ENCODE results near the gene REEP1.
"Not testable (repeated sequence)": the region's sequence is repeated elsewhere in the genome, so short reads cannot be mapped to it uniquely, and the experiment has no call there.

Gene REEP1

GRCh38 chr2:86224645-86225355, 112.6 kb downstream of the REEP1 start:
- DNase-seq (ENCODE audit: low read depth): no peak

GRCh38 chr2:86223927-86224560, 113.4 kb downstream of the REEP1 start:
- DNase-seq (ENCODE audit: low read depth): no peak

GRCh38 chr2:86223140-86223926, 114.1 kb downstream of the REEP1 start:
- no peak for DNase-seq (ENCODE audit: low read depth)

- peak; percentile 26 for DNase-seq (ENCODE audit: low read depth)
Measured at GRCh38 chr2:86221066-86221684, 116.3 kb downstream of the REEP1 start.

GRCh38 chr2:86219896-86220295, 117.5 kb downstream of the REEP1 start:
- DNase-seq (ENCODE audit: low read depth): no peak

- no peak for DNase-seq (ENCODE audit: low read depth)
Measured at GRCh38 chr2:86218124-86218523, 119.3 kb downstream of the REEP1 start.

GRCh38 chr2:86216575-86217555, 120.6 kb downstream of the REEP1 start:
- no peak for DNase-seq (ENCODE audit: low read depth)

GRCh38 chr2:86214503-86214832, 123.0 kb downstream of the REEP1 start:
- DNase-seq (ENCODE audit: low read depth): no peak

GRCh38 chr2:86213699-86214502, 123.5 kb downstream of the REEP1 start:
- no peak for DNase-seq (ENCODE audit: low read depth)

GRCh38 chr2:86213056-86213455, 124.4 kb downstream of the REEP1 start:
- no peak for DNase-seq (ENCODE audit: low read depth)

GRCh38 chr2:86211796-86212188, 125.6 kb downstream of the REEP1 start:
- no peak for DNase-seq (ENCODE audit: low read depth)

GRCh38 chr2:86211033-86211795, 126.2 kb downstream of the REEP1 start:
- no peak for DNase-seq (ENCODE audit: low read depth)

GRCh38 chr2:86204458-86204857, 133.0 kb downstream of the REEP1 start:
- DNase-seq (ENCODE audit: low read depth): no peak

GRCh38 chr2:86203614-86204013, 133.8 kb downstream of the REEP1 start:
- no peak for DNase-seq (ENCODE audit: low read depth)

- no peak for DNase-seq (ENCODE audit: low read depth)
Measured at GRCh38 chr2:86202702-86203101, 134.7 kb downstream of the REEP1 start.

- no peak for DNase-seq (ENCODE audit: low read depth)
Measured at GRCh38 chr2:86202336-86202692, 135.1 kb downstream of the REEP1 start.

GRCh38 chr2:86201671-86202335, 135.6 kb downstream of the REEP1 start:
- DNase-seq (ENCODE audit: low read depth): no peak

- not testable (repeated sequence) for DNase-seq (ENCODE audit: low read depth)
Measured at GRCh38 chr2:86200564-86200963, 136.9 kb downstream of the REEP1 start.

GRCh38 chr2:86199834-86200177, 137.6 kb downstream of the REEP1 start:
- DNase-seq (ENCODE audit: low read depth): no peak
